Duodenal mucosa (tissue), 2 donors: ENCODE measurements around the gene KDM5B.

ENCODE experiments used
- H3K27ac ChIP-seq: one replicate; pipeline ENCODE4 v1.7.0; 2013; ENCODE audit warnings: low read depth, low read length
- H3K27me3 ChIP-seq, 2 donors: one replicate each; pipeline ENCODE4 v1.7.0; 2013; ENCODE audit warnings: low read length in 2 of 2, control low read depth in 1 of 2; ENCODE audit not compliant: insufficient read depth in 2 of 2, control insufficient read depth in 1 of 2
- H3K36me3 ChIP-seq, 2 donors: one replicate each; pipeline ENCODE4 v1.7.0; 2013; ENCODE audit warnings: low read length in 2 of 2, control low read depth in 1 of 2; ENCODE audit not compliant: insufficient read depth in 2 of 2, control insufficient read depth in 1 of 2
- H3K4me1 ChIP-seq, 2 donors: one replicate each; pipeline ENCODE4 v1.7.0; 2013; ENCODE audit warnings: low read length in 2 of 2, control low read depth in 1 of 2; ENCODE audit not compliant: insufficient read depth in 2 of 2, control insufficient read depth in 1 of 2
- H3K4me3 ChIP-seq, 2 donors: one replicate each; pipeline ENCODE4 v1.7.0; 2013; ENCODE audit warnings: low read length in 2 of 2, low read depth in 1 of 2
- H3K9ac ChIP-seq, 2 donors: one replicate each; pipeline ENCODE4 v1.7.0; 2013; ENCODE audit warnings: low read length in 2 of 2, low read depth in 1 of 2
- H3K9me3 ChIP-seq, 2 donors: one replicate each; pipeline ENCODE4 v1.7.0; 2013; ENCODE audit warnings: low read length in 2 of 2, control low read depth in 1 of 2; ENCODE audit not compliant: control insufficient read depth in 1 of 2

Gene KDM5B

DNA sequence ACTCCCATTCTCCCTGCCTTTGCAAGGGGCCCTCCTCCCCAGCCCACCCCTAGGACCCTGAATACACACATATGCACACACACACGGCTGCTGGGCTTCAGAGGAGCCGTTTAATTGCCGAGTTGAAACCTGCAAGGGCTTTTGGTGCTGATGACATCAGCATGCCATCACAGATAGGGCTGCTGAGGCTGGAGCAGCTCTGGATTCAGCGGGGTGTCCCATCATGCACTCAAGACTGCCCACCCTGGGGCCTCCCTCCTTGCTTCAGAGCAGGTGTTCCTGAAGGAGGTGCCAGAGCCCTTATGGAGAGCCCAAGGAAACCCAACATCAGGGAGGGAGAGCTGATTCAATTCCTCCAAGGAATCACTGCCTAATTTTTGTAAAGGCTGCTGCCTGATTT is 103.6 kb downstream of the KDM5B start:
- H3K9ac ChIP-seq: no peak overlapping the region
- H3K4me3 ChIP-seq: no peak overlapping the region
- H3K36me3 ChIP-seq: no peaks in the 10 kb centered on the region
- H3K27me3 ChIP-seq: peaks cover 37 to 40% of the 10 kb centered on the region in 2 donors
- no peaks in the 10 kb centered on the region for H3K9me3 ChIP-seq
- H3K4me1 ChIP-seq: peaks cover 3 to 4% of the 10 kb centered on the region in 2 donors
- no peak overlapping the region for H3K27ac ChIP-seq

DNA sequence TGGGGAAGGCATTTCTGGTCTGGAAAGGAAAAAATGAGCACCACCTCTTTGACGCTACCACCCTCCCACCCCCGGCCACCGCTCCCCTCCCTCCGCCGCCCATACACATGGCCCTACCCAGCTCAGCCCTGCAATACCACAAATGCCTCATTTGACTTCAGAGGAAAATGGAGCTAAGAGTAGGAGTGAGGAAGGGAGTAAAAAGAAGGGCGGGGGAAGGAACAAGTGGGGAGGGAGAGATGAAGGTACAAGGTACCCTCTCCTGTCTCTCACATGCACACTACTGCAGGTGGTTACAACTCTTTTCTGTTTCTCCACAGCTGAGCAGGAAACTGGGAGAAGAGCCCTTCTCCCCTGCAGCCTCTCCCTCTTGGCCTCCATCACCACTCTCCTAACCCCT is 105.0 kb downstream of the KDM5B start:
- no peaks in the 10 kb centered on the region for H3K9me3 ChIP-seq
- H3K9ac ChIP-seq: no peak overlapping the region
- no peak overlapping the region for H3K4me3 ChIP-seq
- no peaks in the 10 kb centered on the region for H3K4me1 ChIP-seq
- no peaks in the 10 kb centered on the region for H3K36me3 ChIP-seq
- H3K27ac ChIP-seq: no peak overlapping the region
- H3K27me3 ChIP-seq: peaks cover 23 to 29% of the 10 kb centered on the region in 2 donors

DNA sequence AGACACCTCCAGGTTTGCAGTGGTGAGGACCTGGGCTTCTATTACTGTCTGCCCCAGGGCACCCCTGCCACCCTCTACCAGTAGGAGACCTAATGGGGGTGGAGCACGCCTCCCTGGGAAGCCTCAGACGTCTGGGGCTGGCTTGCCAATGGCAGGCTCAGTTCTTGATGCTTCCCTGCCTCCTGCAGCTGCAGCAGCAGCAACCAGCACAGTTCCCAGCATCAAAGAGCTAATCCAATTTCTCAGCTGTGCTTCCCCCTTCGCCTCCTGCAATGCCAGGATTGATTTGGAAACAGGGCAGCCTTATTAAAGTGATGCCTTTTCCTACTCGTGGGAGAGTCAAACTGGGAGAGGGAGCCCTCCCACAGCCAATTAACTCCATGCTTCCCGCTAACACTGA is 106.1 kb downstream of the KDM5B start:
- Histone ChIP-seq H3K9me3 (no peaks in the 10 kb centered on the region), H3K9ac (no peak overlapping the region), H3K36me3 (no peaks in the 10 kb centered on the region), H3K27ac (no peak overlapping the region), H3K4me3 (no peak overlapping the region), H3K4me1 (peaks cover 3 to 4% of the 10 kb centered on the region in 2 donors), H3K27me3 (peaks cover 12 to 27% of the 10 kb centered on the region in 2 donors)

DNA sequence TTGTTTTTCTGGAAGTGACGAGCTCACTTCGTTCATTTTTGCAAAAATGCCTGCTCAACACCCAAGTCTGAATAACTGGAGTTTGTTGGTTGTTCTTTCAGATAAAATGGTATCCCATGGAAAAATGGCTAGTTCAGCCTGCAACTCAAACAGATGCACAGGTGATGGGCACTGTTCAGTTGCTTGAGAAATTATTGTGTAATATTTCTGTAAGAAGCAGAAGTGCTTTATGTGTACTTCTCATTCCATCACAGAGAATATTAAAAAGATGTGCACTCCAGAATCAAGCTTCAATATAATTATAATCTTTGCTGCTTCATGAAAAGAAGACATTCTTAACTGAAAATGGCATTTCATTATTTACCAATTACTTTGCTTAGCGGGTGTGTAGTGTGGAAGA is 107.0 kb downstream of the KDM5B start:
- Histone ChIP-seq H3K27ac (no peak overlapping the region), H3K9me3 (no peaks in the 10 kb centered on the region), H3K4me3 (no peak overlapping the region), H3K27me3 (peaks cover 3 to 27% of the 10 kb centered on the region in 2 donors), H3K4me1 (peaks cover 9% of the 10 kb centered on the region in 2 donors), H3K9ac (no peak overlapping the region), H3K36me3 (no peaks in the 10 kb centered on the region)

DNA sequence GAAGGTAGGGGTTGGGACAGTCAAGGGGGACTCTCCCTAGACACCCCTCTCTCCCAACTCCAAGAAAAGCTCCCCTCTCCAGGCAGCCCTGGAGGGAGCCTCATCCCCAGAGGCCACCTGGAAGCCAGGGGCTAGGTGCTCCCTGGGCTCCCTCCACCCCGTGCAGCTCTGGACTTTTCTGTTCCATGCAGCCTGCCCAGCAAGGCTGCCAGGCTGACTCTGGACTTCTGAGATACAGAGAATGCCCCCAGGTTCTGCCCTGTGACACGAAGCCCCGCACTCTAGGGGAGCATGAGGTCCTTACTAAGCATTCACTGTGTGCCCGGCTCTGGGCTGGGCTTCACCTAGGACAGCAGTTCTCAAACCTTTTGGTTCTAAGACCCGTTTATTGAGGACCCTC is 108.2 kb downstream of the KDM5B start:
- peaks cover 9% of the 10 kb centered on the region in 2 donors for H3K4me1 ChIP-seq
- H3K36me3 ChIP-seq: no peaks in the 10 kb centered on the region
- H3K27ac ChIP-seq: no peak overlapping the region
- H3K9me3 ChIP-seq: no peaks in the 10 kb centered on the region
- H3K4me3 ChIP-seq: no peak overlapping the region
- peaks cover 3 to 18% of the 10 kb centered on the region in 2 donors for H3K27me3 ChIP-seq
- H3K9ac ChIP-seq: no peak overlapping the region

DNA sequence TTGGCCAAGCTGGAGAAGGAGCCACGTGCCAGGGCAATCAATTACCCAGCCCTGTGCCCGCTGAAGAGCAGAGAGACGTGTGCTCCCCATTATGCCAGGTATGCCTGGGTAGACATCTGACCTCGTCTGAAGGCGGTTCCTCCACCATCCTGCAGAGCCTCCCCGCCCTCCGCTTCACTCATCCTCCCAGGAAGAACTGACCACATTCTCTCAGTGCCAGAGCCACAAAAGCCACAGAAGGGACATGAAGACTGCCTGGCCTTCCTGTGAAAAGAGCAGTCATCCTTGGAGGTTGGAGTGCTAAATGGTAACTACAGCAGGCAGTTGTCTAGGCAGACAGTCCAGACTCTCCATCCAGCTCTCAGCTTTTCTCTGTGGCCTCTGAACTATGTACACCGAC is 109.9 kb downstream of the KDM5B start:
- Histone ChIP-seq H3K27ac (no peak overlapping the region), H3K9ac (no peak overlapping the region), H3K4me3 (no peak overlapping the region), H3K36me3 (no peaks in the 10 kb centered on the region), H3K9me3 (no peaks in the 10 kb centered on the region), H3K4me1 (peaks cover 9% of the 10 kb centered on the region in 2 donors), H3K27me3 (peaks cover 3 to 8% of the 10 kb centered on the region in 2 donors)

DNA sequence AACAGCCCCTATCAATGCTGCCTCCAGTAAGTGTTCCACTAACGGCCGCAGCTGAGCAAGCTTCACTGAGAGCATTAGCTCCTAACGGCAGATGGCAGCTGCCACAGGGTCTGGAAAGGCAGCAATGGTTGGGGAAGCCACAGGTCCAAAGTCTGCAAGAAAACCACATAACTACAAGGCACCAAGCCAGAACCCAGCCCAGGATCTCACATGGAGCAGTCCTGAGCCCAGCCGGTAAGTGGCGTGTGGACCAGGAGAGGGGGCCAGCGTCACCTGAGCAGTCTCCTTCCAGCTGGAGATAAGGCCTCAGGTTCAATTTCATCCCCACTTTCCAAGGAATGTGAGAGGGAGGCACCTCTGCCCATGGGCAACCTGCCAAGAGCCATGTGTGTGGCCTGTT is 111.2 kb downstream of the KDM5B start:
- no peak overlapping the region for H3K27ac ChIP-seq
- no peaks in the 10 kb centered on the region for H3K36me3 ChIP-seq
- peaks cover 3 to 7% of the 10 kb centered on the region in 2 donors for H3K27me3 ChIP-seq
- no peaks in the 10 kb centered on the region for H3K9me3 ChIP-seq
- no peak overlapping the region for H3K4me3 ChIP-seq
- H3K4me1 ChIP-seq: peaks cover 9% of the 10 kb centered on the region in 2 donors
- H3K9ac ChIP-seq: no peak overlapping the region

DNA sequence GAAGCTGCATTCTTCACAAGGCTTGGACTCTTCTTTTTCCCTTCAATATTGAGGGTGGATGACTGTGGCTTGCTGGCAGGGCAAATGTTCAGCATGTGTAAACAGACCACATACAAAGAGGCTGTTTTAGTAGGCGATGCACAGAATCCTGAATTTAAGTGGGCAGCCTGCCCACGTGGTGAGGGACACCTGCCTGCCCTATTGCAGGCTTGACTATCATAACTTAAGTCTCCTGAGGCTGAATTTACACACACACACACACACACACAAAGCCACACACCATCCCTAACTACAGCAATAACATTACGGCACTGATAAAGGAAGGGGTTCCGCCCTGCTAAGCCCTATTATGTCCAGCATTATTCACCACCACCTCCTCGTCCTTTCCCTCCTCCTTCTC is 113.9 kb downstream of the KDM5B start:
- Histone ChIP-seq H3K4me1 (peaks cover 9% of the 10 kb centered on the region in 2 donors), H3K4me3 (no peak overlapping the region), H3K9ac (no peak overlapping the region), H3K27me3 (peaks cover 3 to 10% of the 10 kb centered on the region in 2 donors), H3K36me3 (no peaks in the 10 kb centered on the region), H3K9me3 (no peaks in the 10 kb centered on the region), H3K27ac (no peak overlapping the region)

DNA sequence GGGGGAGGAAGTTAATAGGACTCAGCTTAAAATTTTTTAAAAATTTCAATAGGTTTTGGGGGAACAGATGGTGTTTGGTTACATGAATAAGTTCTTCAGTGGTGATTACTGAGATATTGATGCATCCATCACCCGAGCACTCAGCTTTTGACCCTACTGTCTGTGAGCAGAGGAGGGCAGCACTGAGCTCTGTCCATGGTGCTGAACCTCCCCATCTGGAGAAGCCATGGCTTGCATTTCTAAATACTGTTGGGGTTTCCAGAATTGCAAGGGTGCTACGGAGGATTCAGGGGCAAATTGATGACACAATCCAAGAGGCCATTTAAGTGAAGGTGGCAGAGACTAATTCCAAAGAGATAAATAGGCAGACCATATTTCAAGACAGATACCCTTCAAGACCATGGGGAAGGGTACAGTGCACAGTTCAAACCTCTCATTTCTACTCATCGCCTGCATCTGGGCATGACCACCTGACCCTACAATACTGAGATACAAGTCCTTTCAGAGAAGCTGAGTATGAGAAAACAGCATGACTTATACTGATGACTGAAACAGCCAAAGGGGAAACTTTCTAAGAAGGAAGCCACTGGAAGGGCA is 115.2 kb downstream of the KDM5B start:
- Histone ChIP-seq H3K4me1 (peaks cover 9% of the 10 kb centered on the region in 2 donors), H3K27me3 (peaks cover 3 to 9% of the 10 kb centered on the region in 2 donors), H3K9me3 (no peaks in the 10 kb centered on the region), H3K36me3 (no peaks in the 10 kb centered on the region), H3K27ac (no peak overlapping the region), H3K4me3 (no peak overlapping the region), H3K9ac (no peak overlapping the region)

DNA sequence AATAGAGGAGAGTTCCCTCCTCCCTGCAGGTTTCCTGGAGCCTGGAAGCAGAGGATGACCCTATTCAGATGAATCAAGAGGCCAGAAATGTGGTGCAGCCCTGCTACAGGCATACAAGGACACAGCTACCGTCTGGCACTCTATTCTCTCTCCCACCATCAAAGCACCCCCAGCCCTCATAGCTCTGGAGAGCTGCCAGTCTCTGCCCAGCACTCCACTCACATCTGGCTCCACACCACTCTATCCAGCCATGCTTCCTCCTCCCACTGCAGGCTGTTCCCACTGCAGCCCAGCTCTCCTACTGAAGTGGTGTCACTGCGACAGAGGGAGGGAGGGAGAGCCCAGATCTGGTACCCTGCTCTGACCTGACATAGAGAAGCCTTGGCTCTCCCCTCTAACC is 116.4 kb downstream of the KDM5B start:
- Histone ChIP-seq H3K9ac (no peak overlapping the region), H3K27ac (no peak overlapping the region), H3K36me3 (no peaks in the 10 kb centered on the region)

More for the DNA sequence above, 116.4 kb downstream of the KDM5B start:
- H3K4me3 ChIP-seq: no peak overlapping the region
- peaks cover 3 to 4% of the 10 kb centered on the region in 2 donors for H3K4me1 ChIP-seq
- H3K27me3 ChIP-seq: peaks cover 3 to 6% of the 10 kb centered on the region in 2 donors
- no peaks in the 10 kb centered on the region for H3K9me3 ChIP-seq
